GM13976 (cell line): ENCODE data around the gene CHRNA7.

Source experiments
- DNase-seq: peaks from one replicate; pipeline ENCODE4 v3.0.0; 2012; ENCODE audit warnings: low spot score
- in situ Hi-C: fragments of 300-500 bp; cut with MboI; formaldehyde crosslinking; loops from one replicate; pipeline ENCODE4 v1.12.0; 2022; ENCODE audit warnings: low sequenced_read_pairs, mixed read lengths, inconsistent platforms; ENCODE audit not compliant: unreplicated experiment
- TF ChIP-seq, protein P1 (sequence below): IDR thresholded peaks from 2 replicates; pipeline ENCODE4 v1.5.1; 2012; ENCODE audit warnings: borderline replicate concordance, mild to moderate bottlenecking; ENCODE audit not compliant: insufficient read depth; ENCODE audit errors: extremely low read depth, missing control alignments, control extremely low read depth

The CHRNA7 gene

GRCh38 chr15:32098033-32098432 is 67.7 kb downstream of the CHRNA7 start:
- in situ Hi-C loops = no loop called here
- DNase-seq = no peak
- TF ChIP-seq, protein P1, sequence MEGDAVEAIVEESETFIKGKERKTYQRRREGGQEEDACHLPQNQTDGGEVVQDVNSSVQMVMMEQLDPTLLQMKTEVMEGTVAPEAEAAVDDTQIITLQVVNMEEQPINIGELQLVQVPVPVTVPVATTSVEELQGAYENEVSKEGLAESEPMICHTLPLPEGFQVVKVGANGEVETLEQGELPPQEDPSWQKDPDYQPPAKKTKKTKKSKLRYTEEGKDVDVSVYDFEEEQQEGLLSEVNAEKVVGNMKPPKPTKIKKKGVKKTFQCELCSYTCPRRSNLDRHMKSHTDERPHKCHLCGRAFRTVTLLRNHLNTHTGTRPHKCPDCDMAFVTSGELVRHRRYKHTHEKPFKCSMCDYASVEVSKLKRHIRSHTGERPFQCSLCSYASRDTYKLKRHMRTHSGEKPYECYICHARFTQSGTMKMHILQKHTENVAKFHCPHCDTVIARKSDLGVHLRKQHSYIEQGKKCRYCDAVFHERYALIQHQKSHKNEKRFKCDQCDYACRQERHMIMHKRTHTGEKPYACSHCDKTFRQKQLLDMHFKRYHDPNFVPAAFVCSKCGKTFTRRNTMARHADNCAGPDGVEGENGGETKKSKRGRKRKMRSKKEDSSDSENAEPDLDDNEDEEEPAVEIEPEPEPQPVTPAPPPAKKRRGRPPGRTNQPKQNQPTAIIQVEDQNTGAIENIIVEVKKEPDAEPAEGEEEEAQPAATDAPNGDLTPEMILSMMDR = no peak

DNA sequence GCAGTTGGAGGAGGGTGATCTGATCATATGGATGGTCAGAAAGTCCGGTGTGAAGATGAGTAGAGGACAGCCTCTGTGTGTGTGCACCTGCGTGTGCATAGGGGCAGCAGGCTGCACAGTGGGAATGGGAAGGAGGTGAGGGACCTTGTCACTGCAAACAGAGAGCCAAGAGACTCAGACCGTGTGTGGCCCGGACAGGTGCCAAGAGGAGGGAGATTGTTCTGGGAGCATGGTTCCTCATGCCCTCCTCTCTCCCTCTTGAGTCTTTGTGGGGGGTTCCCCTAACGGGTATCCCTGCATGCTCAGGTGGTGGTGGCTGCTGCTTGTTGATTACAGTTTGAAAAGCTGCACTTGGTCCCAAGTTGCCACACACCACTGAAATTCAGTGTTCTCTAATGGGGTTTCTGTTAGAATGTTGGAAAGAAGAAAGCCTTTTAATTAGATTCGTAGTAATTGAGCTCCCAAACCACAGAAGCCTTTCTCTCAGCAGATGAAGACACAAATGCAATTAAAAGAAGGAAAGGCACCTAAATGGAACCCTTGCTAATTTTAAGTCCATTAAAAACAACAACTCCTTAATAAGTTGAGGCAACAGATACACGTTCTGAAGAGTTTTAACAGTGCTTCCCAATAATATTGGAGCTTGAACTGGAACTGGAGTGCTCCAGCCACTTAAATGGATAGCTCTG is 68.9 kb downstream of the CHRNA7 start:
- TF ChIP-seq, protein P1 = no peak
- in situ Hi-C loops = no loop called here
- no peak for DNase-seq

DNA sequence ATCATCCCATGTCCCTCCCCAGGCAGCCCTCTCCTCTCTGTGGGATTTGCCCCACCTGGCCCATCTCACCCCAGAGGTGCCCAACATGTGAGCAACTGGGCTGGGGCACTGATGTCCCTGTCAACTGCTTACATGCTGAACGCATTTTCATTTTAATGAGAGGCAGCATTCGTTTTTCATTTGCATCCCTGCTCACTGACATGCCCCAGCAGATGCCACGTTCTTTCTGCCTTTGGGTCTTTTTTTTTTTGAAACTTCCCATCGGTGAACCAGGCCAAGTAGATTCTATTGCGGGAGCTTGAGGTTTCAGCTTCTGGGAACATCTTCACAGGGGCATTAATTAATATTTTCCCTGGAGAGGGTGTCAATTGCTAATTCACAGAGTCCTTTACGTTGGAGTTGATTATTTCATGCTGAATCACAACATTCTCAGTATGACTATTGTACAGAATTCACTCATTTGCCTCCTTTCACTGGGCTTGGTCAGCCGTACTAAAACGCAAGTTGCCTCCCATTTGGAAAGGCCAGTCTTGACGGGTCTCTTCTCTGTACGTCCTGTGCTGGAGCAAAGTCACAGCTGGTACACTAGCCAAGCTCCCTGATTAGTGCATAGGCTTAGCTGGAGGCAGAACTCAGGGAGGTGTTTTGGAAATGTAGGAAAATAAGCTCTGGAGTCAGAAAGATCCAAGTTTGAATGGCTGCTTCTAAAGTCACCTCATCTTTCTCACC is 69.8 kb downstream of the CHRNA7 start:
- no peak for DNase-seq
- in situ Hi-C loops = no loop called here
- TF ChIP-seq, protein P1 = no peak

GRCh38 chr15:32104061-32104995 is 74.0 kb downstream of the CHRNA7 start:
- TF ChIP-seq, protein P1 = no peak
- in situ Hi-C loops = no loop called here

DNA sequence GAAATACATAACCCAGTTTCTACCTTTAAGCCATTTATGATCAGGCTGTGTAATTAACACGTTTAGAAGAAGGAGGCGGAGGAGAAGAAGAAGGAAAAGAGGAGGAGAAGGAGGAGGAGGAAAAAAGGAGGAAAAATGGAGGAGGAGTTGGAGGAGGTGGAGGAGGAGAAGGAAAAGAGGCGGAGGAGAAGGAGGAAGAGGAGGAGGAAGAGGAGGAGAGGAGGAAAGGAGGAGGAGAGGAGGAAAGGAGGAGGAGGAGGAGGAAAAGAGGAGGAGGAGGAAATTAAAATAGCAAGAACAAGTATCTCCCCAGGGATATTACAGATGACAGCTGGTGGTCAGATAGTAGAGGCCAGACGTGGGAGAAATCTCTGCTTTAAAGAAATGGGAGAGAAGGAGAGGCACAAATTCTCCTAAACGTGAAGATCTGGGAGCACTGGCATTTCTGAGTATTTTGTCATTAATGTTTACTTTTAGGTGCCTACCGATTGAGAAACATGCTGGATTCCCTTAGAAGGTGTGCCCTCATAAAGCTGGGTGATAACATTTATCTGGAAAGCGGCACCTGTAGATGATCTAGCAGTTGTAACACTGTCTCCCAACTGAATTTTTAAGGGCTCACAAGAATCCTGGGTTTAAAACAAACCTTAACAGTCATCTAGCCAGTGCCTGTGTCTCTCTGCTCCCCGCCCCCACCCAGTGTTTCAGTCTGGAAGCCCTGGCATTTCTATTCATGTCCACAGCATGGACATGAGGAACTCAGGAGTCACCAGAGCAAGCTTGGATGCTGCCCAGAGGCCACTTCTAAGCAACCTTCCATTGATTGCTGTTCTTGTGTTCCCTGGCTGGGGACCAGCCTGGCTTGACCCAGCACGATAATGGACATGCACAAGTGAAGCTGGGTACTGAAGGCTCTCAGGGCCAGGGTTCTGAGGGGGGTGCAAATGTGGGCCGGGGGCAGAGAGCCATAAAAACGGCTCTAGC is 75.2 kb downstream of the CHRNA7 start:
- in situ Hi-C loops = no loop called here
- no peak for DNase-seq

More at GRCh38 chr15:32104061-32104995, 74.0 kb downstream of the CHRNA7 start:
- no peak for DNase-seq

More for the DNA sequence above, 75.2 kb downstream of the CHRNA7 start:
- TF ChIP-seq, protein P1 = no peak
